C4-2B (cell line): Measurements from ENCODE around the gene DHDH.

Experiments
- H3K27ac ChIP-seq: fragments of 450-650 bp; 2 replicates; pipeline ENCODE4 v1.5.1; 2017
- ZFX ChIP-seq: fragments of 450-650 bp; IDR thresholded peaks from 2 replicates; pipeline ENCODE4 v1.6.1; 2017
- TF ChIP-seq, protein P1 (sequence below): fragments of 450-650 bp; conservative IDR thresholded peaks from 2 replicates; pipeline ENCODE4 v1.5.1; 2017; ENCODE audit warnings: mild to moderate bottlenecking

DHDH gene

DNA sequence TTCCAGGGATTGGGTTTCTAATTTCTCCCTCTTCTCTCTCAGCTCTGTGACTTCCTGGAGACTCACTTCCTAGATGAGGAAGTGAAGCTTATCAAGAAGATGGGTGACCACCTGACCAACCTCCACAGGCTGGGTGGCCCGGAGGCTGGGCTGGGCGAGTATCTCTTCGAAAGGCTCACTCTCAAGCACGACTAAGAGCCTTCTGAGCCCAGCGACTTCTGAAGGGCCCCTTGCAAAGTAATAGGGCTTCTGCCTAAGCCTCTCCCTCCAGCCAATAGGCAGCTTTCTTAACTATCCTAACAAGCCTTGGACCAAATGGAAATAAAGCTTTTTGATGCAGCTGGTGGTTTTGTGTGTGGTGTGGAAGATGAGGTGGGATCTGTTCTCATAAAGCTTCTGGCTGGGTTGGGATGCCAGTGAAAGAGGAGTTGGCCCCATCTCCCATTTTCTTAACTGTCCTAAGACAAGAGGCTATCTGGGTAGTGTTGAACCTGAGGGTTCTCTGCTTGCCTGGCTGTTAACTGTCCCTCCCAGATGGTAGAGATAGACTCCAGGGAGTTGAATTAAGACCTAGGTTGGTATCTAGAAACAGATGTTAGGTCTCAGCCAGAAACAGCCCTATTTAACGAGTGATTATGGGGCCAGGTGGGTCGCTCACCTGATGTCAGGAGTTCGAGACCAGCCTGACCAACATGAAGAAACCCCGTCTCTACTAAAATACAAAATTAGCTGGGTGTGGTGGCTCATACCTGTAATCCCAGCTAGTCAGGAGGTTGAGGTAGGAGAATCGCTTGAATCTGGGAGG lies 33.2 kb downstream of the DHDH start:
- TF ChIP-seq ZFX, result no peak
- peak overlapping the region; percentile 70 for H3K27ac ChIP-seq

DNA sequence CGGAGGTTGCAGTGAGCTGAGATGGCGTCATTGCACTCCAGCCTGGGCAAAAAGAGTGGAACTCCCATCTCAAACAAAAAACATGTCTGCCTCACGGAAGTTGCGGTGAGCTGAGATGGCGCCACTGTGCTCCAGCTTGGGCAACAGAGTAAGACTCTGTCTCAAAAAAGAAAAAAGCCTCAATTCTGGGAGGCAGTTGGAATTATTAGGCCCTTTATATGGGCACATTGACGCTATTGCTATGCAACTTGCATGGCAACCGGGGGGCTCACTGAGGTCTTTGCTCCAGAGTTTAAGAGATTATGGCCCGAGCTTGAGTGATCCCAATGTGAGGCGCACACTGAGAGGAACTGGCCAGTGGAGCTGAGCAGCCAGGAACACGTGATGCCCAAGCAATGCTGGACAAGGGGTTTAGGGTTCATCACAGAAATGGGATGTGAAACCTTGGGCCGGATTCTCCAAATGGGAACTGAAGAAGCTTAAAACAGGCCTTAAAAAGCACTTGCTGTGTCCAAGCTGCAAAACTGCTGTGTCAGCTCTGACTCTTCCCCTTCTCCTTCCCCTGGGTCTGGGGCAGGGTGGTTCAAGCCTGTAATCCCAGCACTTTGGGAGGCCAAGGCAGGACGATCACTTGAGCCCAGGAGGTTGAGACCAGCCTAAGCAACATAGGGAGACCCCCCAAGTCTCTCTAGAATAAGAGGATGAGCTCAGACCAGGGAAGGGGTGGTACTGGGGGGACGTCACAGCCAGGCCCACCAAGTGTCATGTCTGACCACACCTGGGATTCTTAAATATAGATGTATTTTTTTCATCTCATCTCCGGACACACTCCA lies 34.1 kb downstream of the DHDH start:
- no peak overlapping the region; the same call in 1 of the 2 replicates for H3K27ac ChIP-seq

DNA sequence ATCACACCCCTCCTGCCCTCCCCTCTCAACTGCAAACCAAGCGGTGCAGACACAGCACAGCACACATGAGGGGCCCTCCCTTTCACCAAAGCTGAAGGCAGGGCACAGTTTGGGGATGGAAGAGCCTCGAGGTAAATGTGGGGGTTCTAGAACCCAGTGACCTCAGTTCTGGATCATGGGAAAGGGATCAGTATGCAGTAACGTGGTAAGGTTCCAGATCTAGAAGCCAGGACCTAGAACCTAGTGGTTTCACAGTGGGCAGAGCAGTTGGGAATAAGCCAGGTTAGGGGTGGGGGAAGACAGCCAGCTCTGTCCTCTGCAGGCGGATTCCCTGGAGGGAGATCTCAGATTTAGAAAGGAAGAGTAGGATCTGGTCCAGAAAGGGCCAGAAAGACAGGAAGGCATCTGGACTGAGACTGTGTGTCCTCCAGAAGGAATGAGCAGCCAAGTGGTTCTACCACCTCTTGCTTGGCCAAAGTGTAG lies 34.7 kb downstream of the DHDH start:
- TF ChIP-seq ZFX, result no peak
- TF ChIP-seq, protein P1, sequence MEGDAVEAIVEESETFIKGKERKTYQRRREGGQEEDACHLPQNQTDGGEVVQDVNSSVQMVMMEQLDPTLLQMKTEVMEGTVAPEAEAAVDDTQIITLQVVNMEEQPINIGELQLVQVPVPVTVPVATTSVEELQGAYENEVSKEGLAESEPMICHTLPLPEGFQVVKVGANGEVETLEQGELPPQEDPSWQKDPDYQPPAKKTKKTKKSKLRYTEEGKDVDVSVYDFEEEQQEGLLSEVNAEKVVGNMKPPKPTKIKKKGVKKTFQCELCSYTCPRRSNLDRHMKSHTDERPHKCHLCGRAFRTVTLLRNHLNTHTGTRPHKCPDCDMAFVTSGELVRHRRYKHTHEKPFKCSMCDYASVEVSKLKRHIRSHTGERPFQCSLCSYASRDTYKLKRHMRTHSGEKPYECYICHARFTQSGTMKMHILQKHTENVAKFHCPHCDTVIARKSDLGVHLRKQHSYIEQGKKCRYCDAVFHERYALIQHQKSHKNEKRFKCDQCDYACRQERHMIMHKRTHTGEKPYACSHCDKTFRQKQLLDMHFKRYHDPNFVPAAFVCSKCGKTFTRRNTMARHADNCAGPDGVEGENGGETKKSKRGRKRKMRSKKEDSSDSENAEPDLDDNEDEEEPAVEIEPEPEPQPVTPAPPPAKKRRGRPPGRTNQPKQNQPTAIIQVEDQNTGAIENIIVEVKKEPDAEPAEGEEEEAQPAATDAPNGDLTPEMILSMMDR, result no peak
- no peak overlapping the region; the same call in 1 of the 2 replicates for H3K27ac ChIP-seq

More for the DNA sequence above, 34.1 kb downstream of the DHDH start:
- TF ChIP-seq ZFX, result no peak
- TF ChIP-seq, protein P1, result no peak

DNA sequence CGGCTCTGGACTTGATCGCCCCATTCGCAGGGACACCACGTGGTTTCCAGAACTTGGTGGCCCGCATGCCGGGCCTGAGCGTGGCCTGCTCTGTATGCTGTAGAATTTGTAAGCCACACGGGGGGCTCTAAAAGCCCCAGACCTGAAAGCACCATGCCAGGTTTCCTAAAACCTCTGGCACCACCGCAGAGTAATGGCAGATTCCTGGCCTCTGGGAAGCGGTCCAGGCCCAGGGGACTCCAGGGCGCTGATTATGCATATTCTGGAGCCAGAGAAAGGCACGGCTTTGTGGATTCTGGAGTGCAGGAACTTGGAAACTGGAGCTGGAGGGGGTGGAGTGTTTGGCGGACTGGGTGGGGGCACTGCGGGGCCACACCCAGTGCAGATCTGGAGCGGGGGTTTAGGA lies 35.3 kb downstream of the DHDH start:
- no peak overlapping the region for H3K27ac ChIP-seq
- TF ChIP-seq ZFX, result no peak

DNA sequence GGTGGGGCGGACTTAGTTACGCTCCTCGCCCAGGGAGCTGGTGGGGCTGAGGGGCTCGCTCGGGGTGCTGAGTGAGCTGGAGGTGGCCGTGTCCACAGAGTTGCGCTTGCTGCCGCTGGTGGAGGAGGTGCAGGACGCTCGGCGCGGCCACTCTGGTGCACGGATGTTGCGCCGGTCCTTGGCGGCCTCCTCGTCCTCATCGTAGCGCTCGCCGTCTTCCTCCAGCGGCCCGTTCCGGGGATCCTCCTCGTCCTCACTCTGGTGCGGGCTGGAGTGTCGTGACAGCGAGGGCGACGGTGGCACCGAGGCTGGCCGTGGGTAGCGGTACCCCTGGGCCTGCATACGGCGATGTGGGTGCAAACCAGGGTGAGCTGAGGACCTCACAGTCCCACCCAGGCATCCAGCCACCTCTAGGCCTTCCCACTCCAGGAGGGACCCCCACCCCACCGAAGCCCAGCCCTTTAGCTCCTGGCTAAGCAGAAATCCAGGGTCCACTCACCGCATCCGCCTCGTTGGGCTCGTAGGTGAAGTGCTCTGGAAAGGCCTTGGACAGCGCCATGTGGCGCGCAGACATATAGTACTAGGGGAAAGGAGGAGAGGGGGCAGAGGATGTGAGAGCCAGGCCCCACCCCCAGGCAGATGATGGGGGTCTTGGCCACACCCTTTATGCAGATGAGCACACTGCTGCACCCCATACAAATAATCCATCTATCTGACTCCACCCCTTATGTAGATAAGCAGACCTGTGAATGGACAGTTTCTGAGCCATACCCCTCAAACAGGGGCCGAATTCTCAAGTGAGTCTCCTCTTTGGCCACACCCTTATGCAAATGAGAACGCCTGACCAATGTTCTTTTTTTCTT lies 36.0 kb downstream of the DHDH start:
- no peak for TF ChIP-seq ZFX
- TF ChIP-seq, protein P1, result no peak
- H3K27ac ChIP-seq, result no peak overlapping the region

DNA sequence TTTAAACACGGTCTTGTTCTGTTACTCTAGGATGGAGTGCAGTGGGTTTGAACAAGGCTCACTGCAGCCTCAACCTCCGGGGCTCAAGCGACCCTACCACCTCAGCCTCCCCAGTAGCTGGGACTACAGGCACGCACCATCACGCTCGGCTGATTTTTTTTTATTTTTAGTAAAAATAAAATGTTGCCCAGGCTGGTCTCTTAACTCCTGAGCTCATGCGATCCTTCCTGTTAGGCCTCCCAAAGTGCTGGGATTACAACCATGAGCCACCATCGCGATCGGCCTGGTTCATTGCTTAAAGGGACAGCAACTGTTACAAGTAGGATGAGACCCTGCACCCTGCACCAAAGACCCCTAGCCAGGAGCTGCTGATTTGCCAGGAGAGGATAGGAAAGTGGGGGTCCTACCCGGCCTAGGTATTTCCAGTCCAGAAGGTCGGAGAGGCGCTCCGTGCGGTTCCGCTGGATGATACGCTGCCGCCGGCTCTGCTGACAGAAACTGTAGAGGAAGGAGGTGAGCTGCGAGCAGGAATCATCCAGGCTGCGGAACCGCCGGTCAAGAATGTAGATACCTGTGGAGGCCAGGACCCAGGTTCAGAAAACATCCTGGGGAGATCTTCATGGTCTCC lies 36.8 kb downstream of the DHDH start:
- H3K27ac ChIP-seq, result no peak overlapping the region

DNA sequence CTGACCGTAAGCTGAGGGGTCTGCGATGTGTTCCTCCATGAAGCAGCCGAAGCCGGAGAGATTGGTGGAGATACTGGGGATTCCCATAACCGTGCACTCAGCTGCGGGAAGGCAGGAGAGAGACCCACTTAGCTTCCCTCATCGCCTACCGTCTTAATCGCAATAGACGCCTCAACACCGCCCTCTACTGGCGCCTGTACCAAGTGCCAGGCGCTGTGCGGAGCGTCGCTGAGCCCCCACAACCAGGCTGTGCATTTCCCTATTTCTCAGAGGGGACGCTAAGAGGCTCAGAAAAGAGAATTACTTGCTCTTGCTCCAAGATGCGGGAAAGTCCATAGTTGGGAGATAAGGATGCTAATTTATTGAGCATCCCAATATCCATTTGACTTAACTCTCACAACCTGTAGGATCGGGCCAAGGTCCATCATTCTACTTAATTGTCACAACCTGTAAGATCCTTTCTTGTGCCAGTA lies 37.5 kb downstream of the DHDH start:
- TF ChIP-seq ZFX, result no peak
- TF ChIP-seq, protein P1, result peak; percentile 83
- no peak overlapping the region for H3K27ac ChIP-seq

More for the DNA sequence above, 36.8 kb downstream of the DHDH start:
- TF ChIP-seq ZFX, result no peak
- TF ChIP-seq, protein P1, result no peak
